ENCODE data around the gene DNAJB6. TPM values are rescaled to one million over a fixed set of nuclear protein-coding genes. Genes with fewer than 3 reads are reported as not detected.

DNAJB6 gene
- total and polyA plus RNA-seq, 7 donors: 71.5 to 145 (median 120) TPM

GRCh38 chr7:157457355-157458253 is 120.8 kb downstream of the DNAJB6 start:
- Histone ChIP-seq H3K4me3 (no peak overlapping the region), H3K4me1 (no peaks in the 10 kb centered on the region), H3K9me3 (peaks cover 0 to 5% (median 2%) of the 10 kb centered on the region in 4 donors), H3K27me3 (no peaks in the 10 kb centered on the region), H3K36me3 (no peaks in the 10 kb centered on the region), H3K27ac (no peak overlapping the region)
- WGBS, 2 donors: 71 to 74% methylated on average over 27 of the region's 27 CpGs
- intact Hi-C loops (cut with DNase I): no loop called here
- no peak for TF ChIP-seq POLR2AphosphoS5 (IDR thresholded peaks at IDR 0.05)
- no peak for TF ChIP-seq EP300 (IDR thresholded peaks at IDR 0.05)
- no peak for TF ChIP-seq CTCF (IDR thresholded peaks at IDR 0.05)
- TF ChIP-seq POLR2A (IDR thresholded peaks at IDR 0.05): no peak
- DNase-seq: no peak

GRCh38 chr7:157458254-157458633 is 121.4 kb downstream of the DNAJB6 start:
- Histone ChIP-seq H3K27me3 (no peaks in the 10 kb centered on the region), H3K4me3 (no peak overlapping the region), H3K9me3 (peaks cover 0 to 5% (median 2%) of the 10 kb centered on the region in 4 donors), H3K27ac (no peak overlapping the region), H3K36me3 (no peaks in the 10 kb centered on the region), H3K4me1 (no peaks in the 10 kb centered on the region)
- 82% methylated on average over 9 of the region's 9 CpGs for WGBS, 2 donors
- no peak for DNase-seq
- intact Hi-C loops (cut with DNase I): no loop called here
- TF ChIP-seq POLR2A (IDR thresholded peaks at IDR 0.05) (no peak), EP300 (IDR thresholded peaks at IDR 0.05) (no peak), CTCF (IDR thresholded peaks at IDR 0.05) (no peak), POLR2AphosphoS5 (IDR thresholded peaks at IDR 0.05) (no peak)

DNA sequence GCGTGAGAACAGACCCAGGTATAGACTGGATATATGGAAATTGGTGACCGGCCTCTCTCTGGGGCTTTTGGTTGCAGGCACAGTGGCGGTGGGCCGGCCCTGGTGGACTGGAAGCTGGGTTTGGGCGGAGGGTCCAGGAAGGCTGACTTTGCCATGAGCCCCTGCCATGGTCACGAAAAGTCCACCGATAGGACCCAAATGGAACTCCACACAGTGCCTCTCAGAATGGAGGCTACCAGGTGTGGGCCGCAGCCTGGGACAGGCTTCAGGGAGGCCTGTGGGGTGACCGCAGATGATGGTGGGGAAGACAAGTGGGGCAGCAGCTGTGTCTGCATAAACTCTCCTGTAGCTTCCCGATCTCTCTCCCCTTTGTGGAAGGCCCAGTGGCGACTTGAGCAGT is 123.2 kb downstream of the DNAJB6 start:
- Histone ChIP-seq H3K27me3 (peaks cover 3 to 11% (median 6%) of the 10 kb centered on the region in 3 donors), H3K9me3 (no peaks in the 10 kb centered on the region), H3K27ac (no peak overlapping the region), H3K4me1 (peaks cover 0 to 1% (median 0%) of the 10 kb centered on the region in 4 donors), H3K36me3 (no peaks in the 10 kb centered on the region), H3K4me3 (no peak overlapping the region)
- 95 to 96% methylated on average over 11 of the region's 11 CpGs for WGBS, 2 donors
- TF ChIP-seq POLR2AphosphoS5 (IDR thresholded peaks at IDR 0.05) (no peak), POLR2A (IDR thresholded peaks at IDR 0.05) (no peak), EP300 (IDR thresholded peaks at IDR 0.05) (no peak), CTCF (IDR thresholded peaks at IDR 0.05) (no peak)
- intact Hi-C loops (cut with DNase I): no loop called here
- no peak for DNase-seq

DNA sequence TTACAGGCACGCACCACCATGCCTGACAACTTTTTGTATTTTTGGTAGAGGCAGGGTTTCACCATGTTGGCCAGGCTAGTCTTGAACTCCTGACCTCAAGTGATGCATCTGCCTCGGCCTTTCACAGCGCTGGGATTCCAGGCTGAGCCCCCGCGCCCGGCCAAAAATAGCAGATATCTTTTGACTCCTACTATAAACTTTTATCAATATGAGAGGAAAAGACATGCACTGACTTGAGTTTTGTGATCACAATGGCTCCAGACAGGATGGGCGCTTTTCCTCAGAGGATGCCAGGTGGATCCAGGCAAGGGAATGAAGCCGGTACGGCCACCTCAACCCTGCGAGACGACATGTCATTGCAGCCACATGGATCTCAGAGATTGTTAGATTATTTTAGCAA is 123.9 kb downstream of the DNAJB6 start:
- H3K27me3 ChIP-seq: peaks cover 7 to 19% (median 11%) of the 10 kb centered on the region in 3 donors
- no peak overlapping the region for H3K4me3 ChIP-seq
- H3K36me3 ChIP-seq: no peaks in the 10 kb centered on the region
- no peaks in the 10 kb centered on the region for H3K9me3 ChIP-seq
- intact Hi-C loops (cut with DNase I): no loop called here
- 87 to 88% methylated on average over 11 of the region's 11 CpGs for whole genome bisulfite sequencing, 2 donors
- H3K4me1 ChIP-seq: peaks cover 0 to 9% (median 3%) of the 10 kb centered on the region in 4 donors
- TF ChIP-seq EP300 (IDR thresholded peaks at IDR 0.05): no peak
- no peak for TF ChIP-seq POLR2A (IDR thresholded peaks at IDR 0.05)
- TF ChIP-seq CTCF (IDR thresholded peaks at IDR 0.05): no peak
- no peak for TF ChIP-seq POLR2AphosphoS5 (IDR thresholded peaks at IDR 0.05)
- no peak overlapping the region for H3K27ac ChIP-seq
- no peak for DNase-seq
